Measurements from ENCODE around the gene CDK5R1.

The CDK5R1 gene

GRCh38 chr17:32492264-32492589, 5.4 kb downstream of the CDK5R1 start:
- no peak for DNase-seq

- DNase-seq: no peak
Observed at GRCh38 chr17:32492648-32493289, 6.0 kb downstream of the CDK5R1 start.

DNA sequence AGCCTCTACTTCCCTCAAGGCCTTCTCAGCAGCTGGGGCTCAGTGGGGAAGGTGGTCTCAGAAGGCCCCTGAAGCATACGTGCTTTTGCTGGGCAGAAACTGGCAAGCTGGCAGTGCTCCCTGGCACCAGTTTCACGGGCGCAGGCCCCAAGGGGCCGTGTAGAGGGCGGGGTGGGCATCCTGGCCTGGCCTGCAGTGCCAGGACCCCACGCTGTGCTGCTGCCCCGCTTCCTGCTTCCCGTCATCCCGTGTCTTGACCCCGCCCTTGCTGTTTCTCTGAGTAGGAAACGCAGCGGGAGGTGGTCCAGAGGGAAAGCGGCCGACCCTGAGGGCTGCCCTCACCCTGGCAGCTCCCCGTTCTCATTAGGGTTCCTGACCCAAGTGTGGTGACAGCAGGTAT, 6.8 kb downstream of the CDK5R1 start:
- DNase-seq: no peak

DNA sequence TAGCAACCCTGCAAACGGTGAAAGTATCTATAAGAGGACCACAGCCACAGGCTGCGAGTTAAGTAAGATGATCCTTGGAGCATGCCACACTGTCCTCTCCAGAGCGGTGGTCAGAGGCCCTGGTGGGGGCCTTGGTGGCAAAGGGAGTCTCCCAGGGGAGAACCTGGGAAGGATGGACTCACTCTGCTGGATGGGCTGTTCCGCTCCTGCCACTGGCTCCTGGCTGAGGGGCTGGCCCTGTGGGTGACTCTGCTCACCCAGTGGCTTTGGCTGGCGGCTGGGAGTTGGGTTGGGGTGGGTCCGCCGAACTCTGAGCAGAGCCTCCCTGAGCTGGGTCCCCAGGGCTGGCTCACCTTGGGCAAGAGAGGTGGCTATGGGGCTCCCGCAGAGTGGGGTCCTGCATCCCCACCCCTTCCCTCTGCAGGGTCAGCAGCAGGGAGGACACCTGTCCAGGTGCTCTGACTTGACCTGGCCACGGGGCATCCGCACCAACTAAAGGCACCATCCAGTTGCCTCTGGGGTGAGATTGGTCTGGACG, 7.3 kb downstream of the CDK5R1 start:
- DNase-seq: no peak

DNA sequence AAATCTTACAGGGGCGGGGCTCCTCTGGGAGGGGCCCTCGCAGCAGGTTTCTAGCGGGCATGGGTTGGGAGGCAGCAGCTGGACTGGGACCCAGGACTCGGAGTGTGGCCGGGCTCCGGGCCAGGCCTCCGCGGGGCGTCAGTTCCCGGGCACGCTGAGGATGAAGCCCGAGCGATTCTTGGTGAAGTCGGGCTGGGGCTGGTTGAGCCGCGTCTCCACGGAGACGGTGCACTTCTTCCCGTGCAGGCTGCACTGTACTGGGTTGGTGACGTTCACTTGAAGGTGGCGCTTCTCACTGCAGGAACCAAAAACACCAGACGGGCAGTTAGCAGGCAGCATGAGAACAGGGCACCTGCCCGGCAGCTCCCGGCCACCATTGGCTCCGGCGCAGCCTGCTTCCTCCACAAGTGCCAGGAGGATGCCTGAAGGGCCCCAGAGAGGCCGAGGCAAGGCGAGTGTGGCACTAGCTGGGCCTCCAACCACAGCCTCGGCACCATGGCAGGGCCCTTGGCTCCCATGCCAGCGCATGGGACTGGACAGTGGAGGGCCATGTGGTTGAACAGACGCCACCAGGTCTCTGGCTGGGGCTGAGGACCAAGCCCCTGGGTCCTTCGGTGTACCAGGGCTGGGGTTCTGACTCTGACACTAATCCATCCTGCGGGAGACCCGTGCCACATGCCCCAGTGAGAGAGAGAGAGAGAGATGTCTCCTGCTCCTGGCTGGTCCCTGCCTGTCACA, 8.0 kb downstream of the CDK5R1 start:
- peak in 36 of 56 donors; percentile 14 to 70 (median 50) for DNase-seq

DNA sequence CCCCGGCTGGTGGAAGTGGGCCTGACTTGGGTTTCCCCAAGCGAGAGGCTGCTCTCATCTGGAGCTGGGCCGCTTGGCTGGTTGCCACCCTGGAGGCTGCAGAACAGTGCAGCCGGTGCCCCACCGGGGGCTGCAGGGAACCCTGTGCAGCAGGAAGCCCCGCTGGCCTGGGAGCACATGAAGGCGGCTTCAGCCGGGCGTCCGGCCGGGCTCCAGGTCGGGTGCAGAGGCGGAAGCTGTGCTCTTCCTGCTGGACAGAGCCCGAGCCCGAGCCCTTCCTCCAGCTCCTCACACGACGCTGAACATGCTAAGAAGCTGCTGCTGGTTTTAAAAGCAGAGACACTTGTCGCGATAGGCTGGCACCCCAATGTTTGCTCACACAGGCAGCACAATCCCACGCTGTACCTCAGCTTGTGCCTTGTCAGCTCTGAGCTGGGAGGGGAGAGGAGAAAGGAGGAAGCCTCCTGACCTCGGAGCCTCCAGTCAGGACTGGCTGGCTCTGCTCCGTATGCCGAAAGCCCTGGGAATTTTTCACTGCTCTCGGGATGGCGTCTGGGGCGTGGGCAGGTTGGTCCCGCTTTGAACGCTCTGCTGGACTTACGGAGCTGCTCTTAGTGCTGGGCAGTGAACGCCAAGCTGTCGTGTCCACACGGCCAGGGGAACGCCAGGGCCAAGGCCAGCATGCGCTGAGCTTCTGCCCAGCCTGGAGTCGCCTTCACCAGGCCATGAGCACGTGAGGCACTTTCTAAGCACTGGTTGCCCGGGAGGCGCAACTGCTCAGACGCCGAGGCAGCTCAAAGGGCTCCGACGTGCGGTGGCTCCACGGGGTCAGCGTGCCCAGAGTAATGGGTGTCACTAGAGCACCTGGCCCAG, 8.8 kb downstream of the CDK5R1 start:
- DNase-seq: peak in 25 of 56 donors; percentile 20 to 77 (median 45)

DNA sequence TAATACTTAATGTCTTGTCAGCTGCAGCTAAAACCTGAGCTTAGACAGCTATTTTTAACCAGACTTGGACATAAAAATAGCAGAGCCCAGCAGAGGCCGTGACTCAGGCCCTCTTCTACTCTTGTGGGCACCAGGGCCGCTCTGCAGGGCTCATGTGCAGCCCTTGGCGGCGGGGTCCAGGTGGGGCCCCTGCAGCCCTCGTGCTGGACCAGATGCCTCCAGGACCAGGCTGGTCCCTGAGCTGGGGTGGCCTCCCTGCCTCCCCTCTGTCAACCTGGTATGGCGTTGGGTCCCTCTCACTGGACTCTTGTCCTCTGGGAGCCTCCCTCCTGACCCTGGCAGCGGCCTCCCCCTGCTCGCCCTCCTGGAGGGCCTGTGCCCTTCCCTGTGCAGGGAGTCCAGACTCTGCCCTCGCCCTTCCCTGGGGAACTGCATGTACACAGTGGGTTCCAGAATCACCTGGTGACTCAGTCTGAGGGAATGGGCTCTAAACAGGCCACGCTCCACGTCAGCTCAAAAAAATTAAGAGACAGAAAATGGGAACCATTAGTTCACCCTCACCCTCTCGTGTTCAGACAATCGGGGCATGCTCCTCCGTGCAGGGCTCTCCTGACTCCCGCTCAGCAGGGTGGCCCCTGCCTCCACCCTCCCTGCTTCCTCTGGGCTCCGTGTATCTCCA, 9.7 kb downstream of the CDK5R1 start:
- no peak for DNase-seq

GRCh38 chr17:32497431-32498205, 10.8 kb downstream of the CDK5R1 start:
- peak in 1 of 56 donors; percentile 20 for DNase-seq

- DNase-seq: no peak
Observed at GRCh38 chr17:32498391-32498790, 11.6 kb downstream of the CDK5R1 start.

- DNase-seq: no peak
Observed at GRCh38 chr17:32502013-32502412, 15.2 kb downstream of the CDK5R1 start.

DNA sequence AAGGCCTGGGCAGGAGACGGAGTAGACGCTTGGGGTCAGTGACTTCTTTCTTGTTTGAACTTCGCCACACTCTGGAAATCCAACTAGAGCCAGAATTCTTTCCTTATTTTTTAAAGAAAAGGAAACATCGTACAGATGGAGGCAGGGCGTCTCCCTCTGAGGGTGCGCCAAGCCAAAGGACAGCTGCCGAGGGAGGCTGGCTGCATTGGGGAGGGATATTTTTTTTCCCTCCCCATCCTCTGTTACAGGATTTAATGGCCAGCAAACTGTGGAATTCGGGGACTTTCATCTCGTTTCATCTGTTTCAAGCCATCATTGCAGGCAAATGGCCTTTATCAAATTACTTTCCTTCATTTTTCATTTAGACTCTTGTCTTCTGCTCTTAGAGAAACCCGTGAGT, 15.9 kb downstream of the CDK5R1 start:
- no peak for DNase-seq

GRCh38 chr17:32503251-32504165, 16.7 kb downstream of the CDK5R1 start:
- no peak for DNase-seq

- DNase-seq: peak in 1 of 56 donors; percentile 33
Observed at GRCh38 chr17:32504166-32504990, 17.6 kb downstream of the CDK5R1 start.

GRCh38 chr17:32508926-32509325, 22.1 kb downstream of the CDK5R1 start:
- DNase-seq: no peak

DNA sequence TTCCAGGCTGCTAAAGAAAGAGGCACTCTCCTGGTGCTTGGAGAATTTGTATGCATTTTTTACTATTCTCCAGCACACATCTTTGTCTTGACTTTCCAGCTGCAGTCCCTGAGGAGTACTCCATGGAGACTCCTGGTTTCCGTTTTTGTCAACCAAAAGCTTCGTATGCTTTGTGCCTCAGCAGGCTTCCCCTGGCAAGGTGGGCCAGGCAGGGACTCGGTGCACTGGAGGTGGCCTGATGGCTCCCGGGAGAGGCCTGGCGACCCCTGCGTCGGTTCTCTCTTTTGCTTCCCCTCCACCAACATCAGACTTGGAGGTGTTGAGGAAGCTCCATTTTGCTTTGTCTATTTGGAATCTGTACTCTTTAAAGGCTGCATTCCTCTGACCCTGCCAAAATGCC, 23.7 kb downstream of the CDK5R1 start:
- DNase-seq: no peak

- DNase-seq: no peak
Observed at GRCh38 chr17:32512328-32512727, 25.5 kb downstream of the CDK5R1 start.

- no peak for DNase-seq
Observed at GRCh38 chr17:32513579-32513978, 26.8 kb downstream of the CDK5R1 start.

GRCh38 chr17:32514606-32515005, 27.8 kb downstream of the CDK5R1 start:
- DNase-seq: no peak
